Prostate gland (tissue), 2 donors: ENCODE measurements around the gene PLAAT5.

Experiments used
- POLR2A ChIP-seq: fragments of 450-650 bp; IDR thresholded peaks from one replicate; pipeline ENCODE4 v1.6.1; 2016; ENCODE audit warnings: antibody characterized with exemption, mild to moderate bottlenecking
- POLR2AphosphoS5 ChIP-seq: sonication (generic); formaldehyde crosslinking; IDR thresholded peaks from one replicate; pipeline ENCODE4 v1.6.1; 2017; ENCODE audit warnings: antibody characterized with exemption
- TF ChIP-seq, protein P1 (sequence below), 4 experiments: fragments of 200-600 bp in 2 of 4; fragments of 450-650 bp in 2 of 4; sonication (generic) in 2 of 4; IDR thresholded peaks; 1 replicate in 3 of 4; 2 replicates in 1 of 4; pipeline ENCODE4 v1.5.1; 2016 to 2019; ENCODE audit warnings: antibody characterized with exemption in 4 of 4, mild to moderate bottlenecking in 2 of 4, moderate library complexity in 2 of 4

DNA sequence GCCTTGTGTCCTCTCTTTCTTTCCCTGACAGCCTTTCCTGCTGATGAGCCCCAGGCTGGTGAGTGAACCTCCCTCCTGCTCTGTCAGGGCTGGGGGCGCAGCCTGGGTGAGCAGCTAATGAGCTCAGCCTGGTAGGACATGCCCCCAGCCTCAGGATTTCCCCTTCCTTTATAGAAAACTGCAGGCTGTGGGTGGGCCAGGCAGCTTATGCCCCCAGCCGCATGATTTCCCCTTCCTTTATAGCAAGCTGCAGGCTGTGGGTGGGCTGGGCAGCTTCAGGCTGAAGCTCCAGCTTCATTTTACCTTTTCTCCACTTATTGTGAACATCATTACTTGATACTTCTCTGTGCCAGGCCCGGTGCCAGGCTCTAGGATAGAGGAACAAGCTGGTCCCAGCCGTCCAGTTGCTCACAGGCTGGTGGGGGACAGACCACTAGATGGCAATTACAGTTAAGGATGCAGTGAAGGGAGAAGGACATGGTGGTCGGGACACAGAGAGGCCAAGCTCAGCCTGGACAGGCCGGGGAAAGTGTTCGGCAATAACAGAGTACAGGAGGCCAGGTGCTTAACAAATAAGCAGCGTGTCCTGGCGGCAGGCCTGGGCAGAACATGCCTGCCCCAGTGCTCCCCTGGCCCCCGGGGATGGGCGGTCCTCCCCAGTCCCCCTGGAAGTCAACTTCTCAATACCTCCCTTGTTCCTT is 20.2 kb upstream of the PLAAT5 start:
- TF ChIP-seq POLR2A (no peak), POLR2AphosphoS5 (no peak)
- TF ChIP-seq, protein P1, sequence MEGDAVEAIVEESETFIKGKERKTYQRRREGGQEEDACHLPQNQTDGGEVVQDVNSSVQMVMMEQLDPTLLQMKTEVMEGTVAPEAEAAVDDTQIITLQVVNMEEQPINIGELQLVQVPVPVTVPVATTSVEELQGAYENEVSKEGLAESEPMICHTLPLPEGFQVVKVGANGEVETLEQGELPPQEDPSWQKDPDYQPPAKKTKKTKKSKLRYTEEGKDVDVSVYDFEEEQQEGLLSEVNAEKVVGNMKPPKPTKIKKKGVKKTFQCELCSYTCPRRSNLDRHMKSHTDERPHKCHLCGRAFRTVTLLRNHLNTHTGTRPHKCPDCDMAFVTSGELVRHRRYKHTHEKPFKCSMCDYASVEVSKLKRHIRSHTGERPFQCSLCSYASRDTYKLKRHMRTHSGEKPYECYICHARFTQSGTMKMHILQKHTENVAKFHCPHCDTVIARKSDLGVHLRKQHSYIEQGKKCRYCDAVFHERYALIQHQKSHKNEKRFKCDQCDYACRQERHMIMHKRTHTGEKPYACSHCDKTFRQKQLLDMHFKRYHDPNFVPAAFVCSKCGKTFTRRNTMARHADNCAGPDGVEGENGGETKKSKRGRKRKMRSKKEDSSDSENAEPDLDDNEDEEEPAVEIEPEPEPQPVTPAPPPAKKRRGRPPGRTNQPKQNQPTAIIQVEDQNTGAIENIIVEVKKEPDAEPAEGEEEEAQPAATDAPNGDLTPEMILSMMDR (IDR thresholded peaks at IDR 0.05), result no peak
